Chondrocyte (in vitro differentiated cells): Measurements from ENCODE around the gene PCSK7. TPM values are rescaled to one million over a fixed set of nuclear protein-coding genes. Genes with fewer than 3 reads are reported as not detected.

Experiments used
- DNase-seq: peaks from one replicate; pipeline ENCODE4 v3.0.0; 2021; ENCODE audit warnings: mixed read lengths, low spot score
- H3K27ac Mint-ChIP-seq: one replicate; pipeline ENCODE4 v1.8.0; 2021; ENCODE audit warnings: mild to moderate bottlenecking, moderate library complexity, mixed read lengths; ENCODE audit not compliant: unreplicated experiment
- H3K27me3 Mint-ChIP-seq: 2 replicates; pipeline ENCODE4 v1.8.0; 2021; ENCODE audit warnings: low read depth, mixed read lengths
- H3K36me3 Mint-ChIP-seq: 2 replicates; pipeline ENCODE4 v1.8.0; 2021; ENCODE audit warnings: low read depth, mixed read lengths
- H3K4me1 Mint-ChIP-seq: 2 replicates; pipeline ENCODE4 v1.8.0; 2021; ENCODE audit warnings: low read depth, mild to moderate bottlenecking, mixed read lengths
- H3K4me3 Mint-ChIP-seq: one replicate; pipeline ENCODE4 v1.8.0; 2021; ENCODE audit warnings: mild to moderate bottlenecking, moderate library complexity, mixed read lengths; ENCODE audit not compliant: unreplicated experiment
- H3K9me3 Mint-ChIP-seq: 2 replicates; pipeline ENCODE4 v1.8.0; 2021; ENCODE audit warnings: low read depth, mixed read lengths
- CTCF ChIP-seq: fragments of 200-600 bp; sonication (generic); IDR thresholded peaks from 2 replicates; pipeline ENCODE4 v1.5.0; 2021; ENCODE audit warnings: antibody characterized with exemption, mild to moderate bottlenecking, moderate library complexity
- total RNA-seq: library from RNA; stranded (reverse); gene quantifications from 3 replicates; pipeline ENCODE4 v1.2.1, GENCODE V29; 2021

PCSK7 gene
- total RNA-seq, 1 donor from 2014 or later = 43.0 TPM

GRCh38 chr11:117178210-117179034 lies 53.5 kb downstream of the PCSK7 start, which contains the start of gene SIDT2:
Gene SIDT2, plus strand, starts transcription at chr11:117178743. Its CDS starts 521 bp downstream, at chr11:117179264.
- no peaks in the 10 kb centered on the region for H3K9me3 Mint-ChIP-seq
- H3K36me3 Mint-ChIP-seq = peaks cover 3% of the 10 kb centered on the region
- TF ChIP-seq CTCF = no peak
- no peaks in the 10 kb centered on the region for H3K27me3 Mint-ChIP-seq
- peak within 1 kb of the TSS; percentile 91 for H3K4me3 Mint-ChIP-seq
- H3K4me1 Mint-ChIP-seq = peaks cover 29% of the 10 kb centered on the region
- peak; percentile 97 for DNase-seq
- peak within 1 kb of the TSS; percentile 94 for H3K27ac Mint-ChIP-seq

- TF ChIP-seq CTCF = no peak
Measured at GRCh38 chr11:117177534-117178209, 54.2 kb downstream of the PCSK7 start.

GRCh38 chr11:117176186-117176585 lies 55.7 kb downstream of the PCSK7 start:
- Mint-ChIP-seq H3K27ac (no peak overlapping the region), H3K36me3 (peaks cover 3% of the 10 kb centered on the region), H3K4me3 (no peak overlapping the region), H3K4me1 (peaks cover 39% of the 10 kb centered on the region), H3K27me3 (no peaks in the 10 kb centered on the region), H3K9me3 (no peaks in the 10 kb centered on the region)
- no peak for DNase-seq
- no peak for TF ChIP-seq CTCF

More at GRCh38 chr11:117177534-117178209, 54.2 kb downstream of the PCSK7 start:
- peaks cover 2% of the 10 kb centered on the region for H3K36me3 Mint-ChIP-seq
- peaks cover 29% of the 10 kb centered on the region for H3K4me1 Mint-ChIP-seq
- peak; percentile 26 for DNase-seq
- H3K27me3 Mint-ChIP-seq = no peaks in the 10 kb centered on the region
- no peaks in the 10 kb centered on the region for H3K9me3 Mint-ChIP-seq
- H3K27ac Mint-ChIP-seq = peak overlapping the region; percentile 94
- peak overlapping the region; percentile 91 for H3K4me3 Mint-ChIP-seq

GRCh38 chr11:117175781-117176180 lies 56.1 kb downstream of the PCSK7 start:
- Mint-ChIP-seq H3K4me3 (no peak overlapping the region), H3K27me3 (no peaks in the 10 kb centered on the region), H3K9me3 (no peaks in the 10 kb centered on the region), H3K27ac (no peak overlapping the region), H3K36me3 (peaks cover 6% of the 10 kb centered on the region), H3K4me1 (peaks cover 38% of the 10 kb centered on the region)
- TF ChIP-seq CTCF = no peak
- DNase-seq = peak; percentile 19

GRCh38 chr11:117175104-117175503 lies 56.8 kb downstream of the PCSK7 start:
- Mint-ChIP-seq H3K27me3 (no peaks in the 10 kb centered on the region), H3K4me3 (no peak overlapping the region), H3K36me3 (peaks cover 10% of the 10 kb centered on the region), H3K9me3 (no peaks in the 10 kb centered on the region), H3K27ac (no peak overlapping the region), H3K4me1 (peaks cover 35% of the 10 kb centered on the region)
- TF ChIP-seq CTCF = no peak
- no peak for DNase-seq
